HL-60/S4 treated with retinoic acid at 250 ng/mL for 4 days and 3 days (cell line): Measurements from ENCODE around the gene KLF14.
"Not testable (repeated sequence)": the region's sequence is repeated elsewhere in the genome, so short reads cannot be mapped to it uniquely, and the experiment has no call there.

ENCODE experiments used
- in situ Hi-C: fragments of 300-500 bp; cut with MboI; formaldehyde crosslinking; loops from 2 replicates; pipeline ENCODE4 v1.7.0; 2022; ENCODE audit warnings: low sequenced_read_pairs

Gene KLF14

GRCh38 chr7:130733931-130734814, at the start of gene KLF14:
TSS of gene KLF14 (minus strand) at chr7:130734207. CDS start at chr7:130734033, 174 bp downstream.
- in situ Hi-C loops = no loop called here

- in situ Hi-C loops = no loop called here
Measured at GRCh38 chr7:130781346-130781745, 47.3 kb upstream of the KLF14 start.

GRCh38 chr7:130777426-130777825, 43.4 kb upstream of the KLF14 start:
- in situ Hi-C loops = no loop called here

- in situ Hi-C loops = not testable (repeated sequence)
Measured at GRCh38 chr7:130772456-130772855, 38.4 kb upstream of the KLF14 start.

GRCh38 chr7:130768854-130769253, 34.8 kb upstream of the KLF14 start:
- in situ Hi-C loops = no loop called here

- in situ Hi-C loops = not testable (repeated sequence)
Measured at GRCh38 chr7:130764569-130764968, 30.6 kb upstream of the KLF14 start.

GRCh38 chr7:130758429-130759056, 24.5 kb upstream of the KLF14 start:
- in situ Hi-C loops = no loop called here

- in situ Hi-C loops = no loop called here
Measured at GRCh38 chr7:130756316-130756715, 22.3 kb upstream of the KLF14 start.

GRCh38 chr7:130752424-130752823, 18.4 kb upstream of the KLF14 start:
- in situ Hi-C loops = no loop called here

GRCh38 chr7:130750755-130751154, 16.7 kb upstream of the KLF14 start:
- in situ Hi-C loops = no loop called here

GRCh38 chr7:130748531-130749389, 14.8 kb upstream of the KLF14 start:
- in situ Hi-C loops = no loop called here

GRCh38 chr7:130741331-130741995, 7.5 kb upstream of the KLF14 start:
- in situ Hi-C loops = no loop called here

- in situ Hi-C loops = no loop called here
Measured at GRCh38 chr7:130740606-130741005, 6.6 kb upstream of the KLF14 start.

- in situ Hi-C loops = no loop called here
Measured at GRCh38 chr7:130736298-130736900, 2.4 kb upstream of the KLF14 start.

- in situ Hi-C loops = no loop called here
Measured at GRCh38 chr7:130734815-130735716, 1.1 kb upstream of the KLF14 start.

GRCh38 chr7:130732980-130733930, 752 bp downstream of the KLF14 start:
- in situ Hi-C loops = no loop called here

GRCh38 chr7:130723784-130724183, 10.2 kb downstream of the KLF14 start:
- in situ Hi-C loops = no loop called here
